Hematopoietic multipotent progenitor cell (in vitro differentiated cells): ENCODE results near the gene CAMK2B. TPM values are rescaled to one million over a fixed set of nuclear protein-coding genes. Genes with fewer than 3 reads are reported as not detected.
A peak's percentile ranks its signal among the peaks of the same experiment; 100 is the strongest.

Source experiments
- DNase-seq, 3 donors: peaks; one replicate each; pipeline ENCODE4 v3.0.0-alpha.2; 2011 to 2015; ENCODE audit warnings: low read depth in 2 of 3, low spot score in 2 of 3
- total RNA-seq: library from RNA; depleted of rRNA; stranded (reverse); fragments of >200 nt; gene quantifications from one replicate; pipeline ENCODE4 v1.2.3, GENCODE V29; 2012

CAMK2B gene
- total RNA-seq, 1 donor: under 0.01 TPM

DNA sequence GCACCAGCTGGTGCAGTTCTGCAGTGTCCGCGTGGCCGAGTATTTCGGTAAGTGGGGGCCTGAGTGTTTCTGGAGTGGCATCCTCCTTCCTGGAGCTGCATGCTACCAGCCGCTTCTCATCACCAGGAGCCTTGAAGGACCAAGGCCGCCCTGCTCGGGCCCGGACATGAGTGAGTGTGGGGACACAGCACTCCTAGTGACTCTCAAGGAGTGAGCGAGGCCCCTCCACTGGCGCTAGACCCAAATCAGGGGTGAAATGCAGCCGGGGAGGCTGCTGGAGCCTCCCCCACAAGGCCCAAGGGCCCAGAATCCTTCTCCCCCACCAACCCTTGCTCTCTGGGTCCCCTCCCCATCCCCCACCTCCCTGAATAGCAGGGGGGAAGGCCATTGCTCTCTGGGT, 48.0 kb downstream of the CAMK2B start:
- no peak for DNase-seq

DNA sequence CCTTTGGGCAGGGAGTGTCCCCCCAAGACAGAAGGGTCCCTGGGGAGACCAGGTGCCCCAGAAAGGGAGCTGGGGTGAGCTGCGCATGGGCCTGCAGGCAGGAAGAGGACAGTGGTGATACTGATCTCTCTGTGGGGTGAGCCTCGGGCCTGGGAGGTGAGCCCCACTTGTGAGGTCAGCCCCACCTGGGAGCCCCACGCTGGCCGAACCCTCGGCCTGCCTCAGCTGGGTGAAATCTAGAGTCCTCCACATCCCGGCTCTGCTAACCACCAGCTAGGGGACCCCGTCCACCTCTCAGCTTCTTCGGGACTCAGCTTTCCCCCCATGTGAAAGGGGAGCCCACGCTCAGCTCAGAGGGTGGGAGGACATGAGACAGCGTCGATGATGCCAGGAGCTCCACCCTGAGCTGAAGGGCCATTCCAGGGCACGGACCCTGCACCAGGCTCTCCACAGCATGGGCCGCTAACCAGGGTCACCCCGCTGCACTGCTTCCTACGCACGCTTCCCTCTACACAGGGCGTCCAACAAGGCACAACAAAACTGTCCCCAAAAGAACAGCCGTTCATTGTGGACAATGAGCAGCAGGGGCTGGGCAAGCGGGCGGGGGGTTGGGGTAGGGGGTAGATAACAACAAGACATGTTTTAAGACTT, 48.7 kb downstream of the CAMK2B start:
- DNase-seq: no peak

- peak in 1 of 3 donors; percentile 10 for DNase-seq
Observed at GRCh38 chr7:44275957-44276570, 49.3 kb downstream of the CAMK2B start.

- DNase-seq: no peak
Observed at GRCh38 chr7:44275146-44275545, 50.2 kb downstream of the CAMK2B start.

- no peak for DNase-seq
Observed at GRCh38 chr7:44274623-44274975, 50.8 kb downstream of the CAMK2B start.

GRCh38 chr7:44273681-44274622, 51.4 kb downstream of the CAMK2B start:
- DNase-seq: no peak

DNA sequence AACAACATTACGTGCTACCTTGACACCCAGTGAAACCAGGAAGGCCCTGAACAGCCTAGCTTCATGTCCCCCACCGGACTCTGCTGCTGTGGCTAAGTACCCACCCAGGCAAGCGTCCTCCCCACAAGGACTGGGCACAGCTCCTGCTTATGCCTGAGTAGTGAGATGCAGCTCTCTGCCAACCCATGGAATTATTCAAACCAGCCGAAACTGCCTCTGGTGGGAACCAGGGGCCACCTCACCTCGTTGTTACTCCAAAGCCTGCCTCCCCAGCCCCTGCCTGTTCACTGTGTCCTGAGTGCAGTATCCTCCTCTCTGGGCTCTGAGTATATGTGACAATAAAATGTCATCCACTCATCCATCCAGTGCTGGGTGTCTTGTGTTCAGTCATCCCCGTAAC, 52.4 kb downstream of the CAMK2B start:
- no peak for DNase-seq

DNA sequence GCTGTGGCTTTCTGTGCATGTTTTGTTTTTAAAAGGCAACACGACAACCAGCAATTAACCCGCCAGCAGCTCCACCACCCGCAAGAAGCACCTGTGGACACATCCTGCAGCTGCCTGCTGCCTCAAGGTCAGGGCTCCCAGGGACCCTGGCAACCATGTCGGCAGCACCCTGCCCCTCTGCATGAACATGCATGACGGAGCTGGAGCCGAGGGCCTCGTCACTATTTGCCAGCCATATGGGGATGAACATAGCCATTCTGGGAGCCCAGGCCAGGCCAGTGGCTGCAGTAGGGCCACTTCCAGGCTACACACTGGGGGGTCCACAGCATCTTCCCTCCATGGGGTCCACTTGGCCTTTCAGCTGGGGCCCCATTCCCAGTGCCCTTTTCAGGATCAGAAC, 52.9 kb downstream of the CAMK2B start:
- no peak for DNase-seq

DNA sequence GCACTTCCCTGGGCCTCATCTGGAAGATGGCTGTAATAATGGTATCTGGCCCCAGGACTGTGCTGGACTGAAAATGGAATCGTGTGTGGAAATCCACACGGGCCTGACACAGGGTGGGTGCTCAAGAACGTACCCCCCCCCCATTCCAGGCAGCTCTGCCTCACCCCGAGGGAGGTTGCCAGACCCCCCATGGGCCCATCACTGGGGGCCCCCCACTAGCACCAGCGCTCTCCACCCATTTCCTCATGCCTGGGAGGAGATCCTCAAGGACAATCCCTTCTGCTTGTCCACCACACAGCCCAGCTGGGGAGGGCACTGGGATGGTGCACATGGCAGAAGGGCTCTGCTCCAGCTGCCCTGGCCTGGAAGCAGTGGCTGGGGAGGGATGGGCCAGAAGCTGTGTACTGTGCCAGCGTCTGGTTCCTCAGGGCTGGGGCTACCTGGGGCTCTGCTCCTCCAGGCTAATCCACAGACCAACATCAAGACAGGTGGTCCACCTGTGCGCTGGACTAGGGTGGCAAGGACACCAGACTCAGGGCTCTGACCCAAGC, 55.4 kb downstream of the CAMK2B start:
- DNase-seq: no peak

DNA sequence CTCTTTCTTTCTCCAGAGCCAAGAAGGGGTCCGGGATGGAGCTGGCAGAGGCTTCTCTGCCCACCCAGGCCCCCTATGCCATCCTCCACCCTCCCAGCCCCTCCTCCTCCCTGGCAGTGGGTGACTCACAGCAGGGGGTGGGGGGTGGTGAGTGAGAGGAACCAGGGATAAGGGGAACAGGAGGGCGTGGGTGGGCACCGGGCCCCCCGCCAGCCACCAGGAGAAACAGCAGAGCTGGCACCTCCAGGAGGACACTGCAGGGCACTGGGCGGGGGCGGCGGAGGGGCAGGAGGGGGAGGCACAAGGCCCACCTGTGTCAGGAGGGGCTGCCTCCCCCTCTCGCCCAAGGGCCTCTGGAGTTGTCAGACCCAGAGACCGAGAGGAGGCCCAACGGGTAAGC, 56.0 kb downstream of the CAMK2B start:
- DNase-seq: no peak

- no peak for DNase-seq
Observed at GRCh38 chr7:44268671-44269070, 56.7 kb downstream of the CAMK2B start.

GRCh38 chr7:44267719-44268421, 57.5 kb downstream of the CAMK2B start:
- no peak for DNase-seq

- DNase-seq: no peak
Observed at GRCh38 chr7:44267178-44267577, 58.2 kb downstream of the CAMK2B start.

- no peak for DNase-seq
Observed at GRCh38 chr7:44266526-44266925, 58.9 kb downstream of the CAMK2B start.

- no peak for DNase-seq
Observed at GRCh38 chr7:44265728-44266127, 59.7 kb downstream of the CAMK2B start.

DNA sequence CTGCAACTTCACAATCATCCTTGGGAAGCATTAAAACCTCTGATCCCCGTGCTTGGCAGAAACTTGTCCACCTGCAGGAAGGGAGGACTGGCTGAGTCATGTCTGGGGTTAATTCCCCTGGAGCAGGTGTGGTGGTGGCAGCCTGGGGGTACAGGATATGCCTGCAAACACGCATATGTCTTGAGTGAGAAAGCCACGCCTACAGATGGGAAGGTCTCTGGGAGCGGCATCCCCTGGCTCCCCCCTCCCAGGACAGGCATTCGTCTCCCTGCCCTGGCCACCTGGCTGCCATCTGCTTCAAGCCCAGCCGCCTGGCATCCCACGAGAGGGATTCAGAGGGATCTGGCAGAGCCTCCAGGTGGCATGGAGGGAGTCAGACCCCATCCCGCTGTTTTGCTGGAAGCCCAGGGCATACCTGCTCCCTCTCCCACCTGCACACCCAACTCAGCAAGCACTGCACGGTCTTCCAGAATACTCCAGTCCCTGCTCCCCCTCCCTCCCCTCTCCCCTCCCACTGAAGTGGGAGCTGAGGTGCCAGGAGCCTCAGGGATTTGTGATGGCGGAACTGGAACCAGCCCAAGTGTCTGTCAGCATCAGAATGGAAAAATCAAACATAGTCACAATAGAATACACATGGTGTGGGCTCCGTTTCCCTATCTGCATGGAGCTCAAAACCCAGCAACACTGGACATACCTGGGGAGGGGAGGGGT, 61.0 kb downstream of the CAMK2B start:
- DNase-seq: peak in 1 of 3 donors; percentile 13

GRCh38 chr7:44263326-44264082, 61.9 kb downstream of the CAMK2B start:
- no peak for DNase-seq

- DNase-seq: no peak
Observed at GRCh38 chr7:44262031-44262430, 63.4 kb downstream of the CAMK2B start.

- DNase-seq: peak in 2 of 3 donors; percentile 36 to 38
Observed at GRCh38 chr7:44261240-44261639, 64.2 kb downstream of the CAMK2B start.
